ENCODE results near the gene NCKAP5.

Gene NCKAP5

GRCh38 chr2:133120310-133120709 is 448.0 kb downstream of the NCKAP5 start:
- TF ChIP-seq REST (IDR thresholded peaks at IDR 0.05; ENCODE audit: insufficient read depth in 1 of 2, low read depth in 2 of 2, low read length in 2 of 2) (no peak), FOXP2 (optimal IDR thresholded peaks at IDR 0.05; ENCODE audit: borderline replicate concordance, extremely low read depth, extremely low read length, insufficient read depth) (no peak), TAF1 (IDR thresholded peaks at IDR 0.05; ENCODE audit: borderline replicate concordance, insufficient read depth, low read length) (no peak), POLR2AphosphoS5 (IDR thresholded peaks at IDR 0.05; ENCODE audit: low read depth, low read length) (no peak), SIN3A (IDR thresholded peaks at IDR 0.05; ENCODE audit: borderline replicate concordance, insufficient read depth, low read length) (no peak)

GRCh38 chr2:133110201-133110600 is 458.1 kb downstream of the NCKAP5 start:
- TF ChIP-seq REST (IDR thresholded peaks at IDR 0.05; ENCODE audit: insufficient read depth in 1 of 2, low read depth in 2 of 2, low read length in 2 of 2), result peak in 1 of 2 experiments; percentile 67; a peak in 2 of 4 replicates
- no peak for TF ChIP-seq POLR2AphosphoS5 (IDR thresholded peaks at IDR 0.05; ENCODE audit: low read depth, low read length)

- TF ChIP-seq FOXP2 (optimal IDR thresholded peaks at IDR 0.05; ENCODE audit: borderline replicate concordance, extremely low read depth, extremely low read length, insufficient read depth) (no peak), POLR2AphosphoS5 (IDR thresholded peaks at IDR 0.05; ENCODE audit: low read depth, low read length) (no peak), REST (IDR thresholded peaks at IDR 0.05; ENCODE audit: insufficient read depth in 1 of 2, low read depth in 2 of 2, low read length in 2 of 2) (no peak), SIN3A (IDR thresholded peaks at IDR 0.05; ENCODE audit: borderline replicate concordance, insufficient read depth, low read length) (no peak), TAF1 (IDR thresholded peaks at IDR 0.05; ENCODE audit: borderline replicate concordance, insufficient read depth, low read length) (no peak)
These were observed 458.5 kb downstream of the NCKAP5 start for GRCh38 chr2:133109772-133110171.

GRCh38 chr2:133107058-133107815 is 461.0 kb downstream of the NCKAP5 start:
- TF ChIP-seq SIN3A (IDR thresholded peaks at IDR 0.05; ENCODE audit: borderline replicate concordance, insufficient read depth, low read length) (no peak), REST (IDR thresholded peaks at IDR 0.05; ENCODE audit: insufficient read depth in 1 of 2, low read depth in 2 of 2, low read length in 2 of 2) (peak in 1 of 2 experiments; percentile 49; a peak in 1 of 4 replicates)

GRCh38 chr2:133104871-133105270 is 463.4 kb downstream of the NCKAP5 start:
- no peak for TF ChIP-seq SIN3A (IDR thresholded peaks at IDR 0.05; ENCODE audit: borderline replicate concordance, insufficient read depth, low read length)
- TF ChIP-seq TAF1 (IDR thresholded peaks at IDR 0.05; ENCODE audit: borderline replicate concordance, insufficient read depth, low read length), result no peak
- TF ChIP-seq POLR2AphosphoS5 (IDR thresholded peaks at IDR 0.05; ENCODE audit: low read depth, low read length), result no peak
- no peak for TF ChIP-seq FOXP2 (optimal IDR thresholded peaks at IDR 0.05; ENCODE audit: borderline replicate concordance, extremely low read depth, extremely low read length, insufficient read depth)
- TF ChIP-seq REST (IDR thresholded peaks at IDR 0.05; ENCODE audit: insufficient read depth in 1 of 2, low read depth in 2 of 2, low read length in 2 of 2), result no peak

Data from PFSK-1 (cell line).